Astrocyte (in vitro differentiated cells and primary cell): ENCODE results near the gene SPATA25. TPM values are rescaled to one million over a fixed set of nuclear protein-coding genes. Genes with fewer than 3 reads are reported as not detected.

Source experiments
- DNase-seq: peaks from one replicate; pipeline ENCODE4 v3.0.0-alpha.2; 2010; ENCODE audit warnings: low read depth
- FAIRE-seq: peaks from 2 replicates; lab custom pipeline; 2011; peaks lifted over from hg19 to GRCh38; lab: Jason Lieb, UNC
- H2AFZ ChIP-seq: 2 replicates; pipeline ENCODE4 v1.6.0; 2012; ENCODE audit warnings: low read depth, low read length, inconsistent platforms
- H3K27ac ChIP-seq: 2 replicates; pipeline ENCODE4 v1.5.1; 2011; ENCODE audit warnings: low read depth, low read length, inconsistent platforms
- H3K27me3 ChIP-seq: 2 replicates; pipeline ENCODE4 v1.6.0; 2011; ENCODE audit warnings: low read length, inconsistent platforms; ENCODE audit not compliant: insufficient read depth
- H3K36me3 ChIP-seq: 2 replicates; pipeline ENCODE4 v1.5.1; 2011; ENCODE audit warnings: low read length, inconsistent platforms; ENCODE audit not compliant: insufficient read depth
- H3K4me1 ChIP-seq: 2 replicates; pipeline ENCODE4 v1.5.1; 2011; ENCODE audit warnings: low read length, inconsistent platforms; ENCODE audit not compliant: insufficient read depth
- H3K4me2 ChIP-seq: 2 replicates; pipeline ENCODE4 v1.6.0; 2012; ENCODE audit warnings: low read length, inconsistent platforms
- H3K4me3 ChIP-seq: 2 replicates; pipeline ENCODE4 v1.5.1; 2011; ENCODE audit warnings: low read depth, mild to moderate bottlenecking, low read length, inconsistent platforms; ENCODE audit not compliant: insufficient read depth
- H3K79me2 ChIP-seq: 2 replicates; pipeline ENCODE4 v1.6.0; 2012; ENCODE audit warnings: mild to moderate bottlenecking, low read length, inconsistent platforms; ENCODE audit not compliant: insufficient read depth
- H3K9ac ChIP-seq: 2 replicates; pipeline ENCODE4 v1.6.0; 2012; ENCODE audit warnings: mild to moderate bottlenecking, low read length, inconsistent platforms
- H3K9me3 ChIP-seq: 2 replicates; pipeline ENCODE4 v1.5.1; 2012; ENCODE audit warnings: low read depth, mild to moderate bottlenecking, low read length, inconsistent platforms; ENCODE audit not compliant: insufficient read depth
- H4K20me1 ChIP-seq: 2 replicates; pipeline ENCODE4 v1.6.0; 2012; ENCODE audit warnings: low read length, inconsistent platforms; ENCODE audit not compliant: insufficient read depth
- H3K27ac Mint-ChIP-seq: one replicate; pipeline ENCODE4 v1.8.0; 2021; ENCODE audit warnings: mild to moderate bottlenecking, mixed read lengths; ENCODE audit not compliant: unreplicated experiment
- H3K27me3 Mint-ChIP-seq: one replicate; pipeline ENCODE4 v1.8.0; 2021; ENCODE audit warnings: low read depth, mixed read lengths; ENCODE audit not compliant: unreplicated experiment
- H3K36me3 Mint-ChIP-seq: one replicate; pipeline ENCODE4 v1.8.0; 2021; ENCODE audit warnings: low read depth, mixed read lengths; ENCODE audit not compliant: unreplicated experiment
- H3K4me1 Mint-ChIP-seq: one replicate; pipeline ENCODE4 v1.8.0; 2021; ENCODE audit warnings: low read depth, mixed read lengths; ENCODE audit not compliant: unreplicated experiment
- H3K4me3 Mint-ChIP-seq: one replicate; pipeline ENCODE4 v1.8.0; 2021; ENCODE audit warnings: mild to moderate bottlenecking, moderate library complexity, mixed read lengths; ENCODE audit not compliant: unreplicated experiment
- H3K9me3 Mint-ChIP-seq: one replicate; pipeline ENCODE4 v1.8.0; 2021; ENCODE audit warnings: mild to moderate bottlenecking, mixed read lengths; ENCODE audit not compliant: unreplicated experiment
- EZH2 ChIP-seq: IDR thresholded peaks from 2 replicates; pipeline ENCODE4 v1.6.1; 2012; ENCODE audit warnings: mild to moderate bottlenecking, low read length, inconsistent platforms; ENCODE audit not compliant: insufficient read depth
- total RNA-seq: library from RNA; stranded (reverse); gene quantifications from 2 replicates; pipeline ENCODE4 v1.2.1, GENCODE V29; 2021
- TF ChIP-seq, protein P1 (sequence below): IDR thresholded peaks from 2 replicates; pipeline ENCODE4 v1.5.1; 2011; ENCODE audit warnings: low read depth, mild to moderate bottlenecking, inconsistent platforms, low read length, moderate library complexity; ENCODE audit not compliant: insufficient read depth

The SPATA25 gene
- total RNA-seq, 1 donor from 2014 or later, result 1.7 TPM

DNA sequence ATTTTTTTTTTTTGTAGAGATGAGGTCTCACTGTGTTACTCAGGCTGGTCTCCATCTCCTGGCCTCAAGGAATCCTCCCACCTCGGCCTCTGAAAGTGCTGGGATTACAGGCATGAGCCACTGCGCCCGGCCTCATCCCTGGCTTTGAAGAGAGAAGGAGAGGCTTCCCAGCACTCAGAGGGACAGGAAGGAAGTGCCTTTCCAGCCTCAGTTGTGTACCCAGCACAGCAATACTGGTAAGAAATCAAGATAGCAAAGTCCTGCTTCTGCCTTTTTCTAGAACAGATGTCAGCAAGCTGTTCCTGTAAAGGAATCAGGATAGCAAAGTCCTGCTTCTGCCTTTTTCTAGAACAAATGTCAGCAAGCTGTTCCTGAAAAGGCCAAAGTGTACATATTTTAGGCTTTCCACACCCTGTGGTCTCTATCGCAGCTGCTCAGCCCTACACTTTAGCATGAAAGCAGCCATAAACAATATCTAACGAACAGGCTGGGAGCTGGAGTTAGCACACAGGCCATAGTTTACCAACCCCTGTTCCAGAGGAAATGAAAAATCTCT, 30.8 kb upstream of the SPATA25 start:
- Histone ChIP-seq H3K36me3 (no peaks in the 10 kb centered on the region), H4K20me1 (no peaks in the 10 kb centered on the region), H2AFZ (peak overlapping the region; percentile 0), H3K4me3 (no peak overlapping the region), H3K4me2 (no peak overlapping the region), H3K79me2 (no peaks in the 10 kb centered on the region), H3K27ac (no peak overlapping the region), H3K9ac (no peak overlapping the region), H3K9me3 (no peaks in the 10 kb centered on the region), H3K27me3 (no peaks in the 10 kb centered on the region), H3K4me1 (peaks cover 21% of the 10 kb centered on the region)
- DNase-seq (no peak), FAIRE-seq (no peak)
- Mint-ChIP-seq H3K4me1 (peaks cover 7% of the 10 kb centered on the region), H3K4me3 (no peak overlapping the region), H3K36me3 (peaks cover 3% of the 10 kb centered on the region), H3K27ac (no peak overlapping the region), H3K9me3 (no peaks in the 10 kb centered on the region), H3K27me3 (peaks cover 2% of the 10 kb centered on the region)
- TF ChIP-seq, protein P1, sequence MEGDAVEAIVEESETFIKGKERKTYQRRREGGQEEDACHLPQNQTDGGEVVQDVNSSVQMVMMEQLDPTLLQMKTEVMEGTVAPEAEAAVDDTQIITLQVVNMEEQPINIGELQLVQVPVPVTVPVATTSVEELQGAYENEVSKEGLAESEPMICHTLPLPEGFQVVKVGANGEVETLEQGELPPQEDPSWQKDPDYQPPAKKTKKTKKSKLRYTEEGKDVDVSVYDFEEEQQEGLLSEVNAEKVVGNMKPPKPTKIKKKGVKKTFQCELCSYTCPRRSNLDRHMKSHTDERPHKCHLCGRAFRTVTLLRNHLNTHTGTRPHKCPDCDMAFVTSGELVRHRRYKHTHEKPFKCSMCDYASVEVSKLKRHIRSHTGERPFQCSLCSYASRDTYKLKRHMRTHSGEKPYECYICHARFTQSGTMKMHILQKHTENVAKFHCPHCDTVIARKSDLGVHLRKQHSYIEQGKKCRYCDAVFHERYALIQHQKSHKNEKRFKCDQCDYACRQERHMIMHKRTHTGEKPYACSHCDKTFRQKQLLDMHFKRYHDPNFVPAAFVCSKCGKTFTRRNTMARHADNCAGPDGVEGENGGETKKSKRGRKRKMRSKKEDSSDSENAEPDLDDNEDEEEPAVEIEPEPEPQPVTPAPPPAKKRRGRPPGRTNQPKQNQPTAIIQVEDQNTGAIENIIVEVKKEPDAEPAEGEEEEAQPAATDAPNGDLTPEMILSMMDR, result no peak
- no peak for TF ChIP-seq EZH2

DNA sequence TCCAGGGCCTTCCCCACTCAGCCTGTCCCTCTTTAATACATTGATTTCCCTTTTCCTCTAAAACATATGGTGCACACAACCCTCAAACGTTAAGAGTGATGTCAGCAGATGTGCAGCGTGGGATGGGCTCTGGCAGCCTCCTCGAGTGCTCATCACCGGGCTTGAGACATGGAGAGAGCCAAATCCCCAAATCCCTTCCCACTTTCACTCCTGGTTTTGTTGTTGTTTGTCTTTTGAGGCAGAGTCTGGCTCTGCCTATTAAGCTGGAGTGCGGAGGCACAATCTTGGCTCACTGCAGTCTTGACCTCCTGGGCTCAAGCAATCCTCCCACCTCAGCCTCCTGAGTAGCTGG, 30.3 kb upstream of the SPATA25 start:
- no peaks in the 10 kb centered on the region for H3K27me3 ChIP-seq
- no peak overlapping the region for H3K27ac Mint-ChIP-seq
- H3K9ac ChIP-seq, result no peak overlapping the region
- DNase-seq (peak; percentile 33), FAIRE-seq (no peak)
- no peaks in the 10 kb centered on the region for H3K36me3 ChIP-seq
- no peaks in the 10 kb centered on the region for H3K79me2 ChIP-seq
- H3K9me3 ChIP-seq, result no peaks in the 10 kb centered on the region
- peaks cover 21% of the 10 kb centered on the region for H3K4me1 ChIP-seq
- no peak overlapping the region for H3K4me2 ChIP-seq
- peaks cover 7% of the 10 kb centered on the region for H3K4me1 Mint-ChIP-seq
- H3K36me3 Mint-ChIP-seq, result peaks cover 3% of the 10 kb centered on the region
- no peak overlapping the region for H3K4me3 Mint-ChIP-seq
- no peak for TF ChIP-seq EZH2
- TF ChIP-seq, protein P1, result no peak
- no peak overlapping the region for H2AFZ ChIP-seq
- H3K4me3 ChIP-seq, result no peak overlapping the region
- peaks cover 2% of the 10 kb centered on the region for H3K27me3 Mint-ChIP-seq
- H4K20me1 ChIP-seq, result no peaks in the 10 kb centered on the region
- no peak overlapping the region for H3K27ac ChIP-seq
- H3K9me3 Mint-ChIP-seq, result no peaks in the 10 kb centered on the region

DNA sequence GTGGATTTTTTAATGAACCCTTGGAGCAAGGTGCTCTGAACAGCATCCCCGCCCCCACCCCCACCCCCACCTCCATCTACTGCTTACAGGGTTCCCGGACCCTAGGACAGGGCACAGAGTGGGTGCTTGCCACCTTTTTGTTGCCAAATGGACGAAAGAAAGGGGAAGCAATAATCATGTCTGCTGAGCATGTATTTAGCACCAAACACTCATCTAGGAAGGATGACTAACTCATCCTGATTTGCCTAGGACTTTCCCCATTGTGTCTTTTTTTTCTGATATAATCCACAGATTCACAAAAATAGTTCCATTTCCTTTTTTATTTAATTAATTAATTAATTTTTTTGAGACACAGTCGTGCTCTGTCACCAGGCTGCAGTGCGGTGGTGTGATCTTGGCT, 25.7 kb upstream of the SPATA25 start:
- H3K79me2 ChIP-seq, result peaks cover 2% of the 10 kb centered on the region
- H3K27ac Mint-ChIP-seq, result no peak overlapping the region
- H3K4me3 Mint-ChIP-seq, result no peak overlapping the region
- FAIRE-seq, result no peak
- no peak overlapping the region for H3K27ac ChIP-seq
- no peaks in the 10 kb centered on the region for H3K9me3 ChIP-seq
- H3K4me3 ChIP-seq, result no peak overlapping the region
- peaks cover 14% of the 10 kb centered on the region for H3K36me3 Mint-ChIP-seq
- no peak overlapping the region for H3K9ac ChIP-seq
- H3K27me3 ChIP-seq, result no peaks in the 10 kb centered on the region
- H3K27me3 Mint-ChIP-seq, result no peaks in the 10 kb centered on the region
- H3K9me3 Mint-ChIP-seq, result peaks cover 3% of the 10 kb centered on the region
- H3K4me2 ChIP-seq, result no peak overlapping the region
- DNase-seq, result no peak
- H4K20me1 ChIP-seq, result no peaks in the 10 kb centered on the region
- no peak overlapping the region for H2AFZ ChIP-seq
- H3K36me3 ChIP-seq, result no peaks in the 10 kb centered on the region
- no peak for TF ChIP-seq EZH2
- TF ChIP-seq, protein P1, result no peak
- peaks cover 16% of the 10 kb centered on the region for H3K4me1 ChIP-seq
- H3K4me1 Mint-ChIP-seq, result peaks cover 10% of the 10 kb centered on the region
